ENCODE results near the gene PGRMC2. TPM values are rescaled to one million over a fixed set of nuclear protein-coding genes. Genes with fewer than 3 reads are reported as not detected.
A peak's percentile ranks its signal among the peaks of the same experiment; 100 is the strongest.

Gene PGRMC2
- total RNA-seq, 1 experiment from 2014 or later = 73.1 TPM

DNA sequence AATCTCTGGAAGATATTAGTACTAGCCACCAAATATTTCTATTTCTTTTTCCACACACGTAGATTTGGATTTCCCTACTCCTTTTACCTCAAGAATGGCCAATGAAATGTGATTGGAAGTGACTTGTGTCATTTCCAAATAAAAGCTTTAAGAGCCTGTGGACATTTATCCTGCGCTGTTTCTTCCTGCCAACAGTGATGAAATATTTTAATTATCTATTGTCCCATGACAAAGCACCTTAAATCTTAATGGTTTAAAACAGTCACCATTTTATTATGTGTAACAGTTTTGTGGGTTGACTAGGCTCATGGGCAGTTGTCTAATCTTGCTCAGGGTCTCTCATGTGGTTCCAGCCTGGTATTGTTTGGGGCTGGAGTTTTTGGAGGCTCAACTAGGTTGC, 3.5 kb upstream of the PGRMC2 start:
- Mint-ChIP-seq H3K27ac (ENCODE audit: unreplicated experiment) (no peak overlapping the region), H3K9me3 (ENCODE audit: unreplicated experiment) (no peaks in the 10 kb centered on the region), H3K4me3 (ENCODE audit: unreplicated experiment) (no peak overlapping the region), H3K36me3 (ENCODE audit: insufficient read depth, unreplicated experiment) (peaks cover 12% of the 10 kb centered on the region), H3K27me3 (ENCODE audit: insufficient read depth, unreplicated experiment) (no peaks in the 10 kb centered on the region), H3K4me1 (ENCODE audit: low read depth, unreplicated experiment) (peaks cover 22% of the 10 kb centered on the region)
- Histone ChIP-seq H3K9me3 (no peaks in the 10 kb centered on the region), H3K36me3 (ENCODE audit: control insufficient read depth, insufficient read depth, low read length) (no peaks in the 10 kb centered on the region), H3K4me3 (ENCODE audit: low read depth, low read length) (no peak overlapping the region), H3K27me3 (replicated peaks; ENCODE audit: control insufficient read depth, insufficient read depth, low read length) (no peaks in the 10 kb centered on the region), H3K4me1 (peaks cover 10% of the 10 kb centered on the region)
- no TSS peak for BruUV-seq (replicated peaks)
- POLR2A ChIA-PET = no interaction called here
- intact Hi-C loops (cut with micrococcal nuclease; ENCODE audit: unreplicated experiment) = no loop called here
- CTCF ChIA-PET = no interaction called here
- TF ChIP-seq, protein P1, sequence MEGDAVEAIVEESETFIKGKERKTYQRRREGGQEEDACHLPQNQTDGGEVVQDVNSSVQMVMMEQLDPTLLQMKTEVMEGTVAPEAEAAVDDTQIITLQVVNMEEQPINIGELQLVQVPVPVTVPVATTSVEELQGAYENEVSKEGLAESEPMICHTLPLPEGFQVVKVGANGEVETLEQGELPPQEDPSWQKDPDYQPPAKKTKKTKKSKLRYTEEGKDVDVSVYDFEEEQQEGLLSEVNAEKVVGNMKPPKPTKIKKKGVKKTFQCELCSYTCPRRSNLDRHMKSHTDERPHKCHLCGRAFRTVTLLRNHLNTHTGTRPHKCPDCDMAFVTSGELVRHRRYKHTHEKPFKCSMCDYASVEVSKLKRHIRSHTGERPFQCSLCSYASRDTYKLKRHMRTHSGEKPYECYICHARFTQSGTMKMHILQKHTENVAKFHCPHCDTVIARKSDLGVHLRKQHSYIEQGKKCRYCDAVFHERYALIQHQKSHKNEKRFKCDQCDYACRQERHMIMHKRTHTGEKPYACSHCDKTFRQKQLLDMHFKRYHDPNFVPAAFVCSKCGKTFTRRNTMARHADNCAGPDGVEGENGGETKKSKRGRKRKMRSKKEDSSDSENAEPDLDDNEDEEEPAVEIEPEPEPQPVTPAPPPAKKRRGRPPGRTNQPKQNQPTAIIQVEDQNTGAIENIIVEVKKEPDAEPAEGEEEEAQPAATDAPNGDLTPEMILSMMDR (IDR thresholded peaks at IDR 0.05; ENCODE audit: insufficient read depth in 1 of 2, low read depth in 1 of 2, low read length in 1 of 2, severe bottlenecking in 1 of 2, unreplicated experiment in 1 of 2) = no peak
- DNase-seq = no peak

DNA sequence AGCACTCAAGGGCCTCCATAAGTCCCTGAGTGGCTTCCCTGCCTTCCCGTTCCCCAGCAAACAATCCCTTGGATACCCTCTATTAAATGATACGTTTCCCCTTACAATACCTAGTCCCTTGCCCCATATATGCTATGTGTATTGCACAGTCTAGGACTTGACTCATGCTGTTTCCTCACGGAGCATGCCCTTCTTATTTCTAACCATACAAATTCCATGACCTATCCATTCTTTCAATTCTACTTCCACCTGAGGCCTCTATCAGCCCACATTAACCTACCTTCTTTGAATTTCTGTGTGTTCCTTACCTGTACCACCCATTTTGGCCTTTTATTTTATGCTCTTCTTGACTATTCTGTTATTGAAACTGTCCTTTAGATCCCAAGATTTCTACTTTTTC, 2.9 kb upstream of the PGRMC2 start:
- H3K36me3 Mint-ChIP-seq (ENCODE audit: insufficient read depth, unreplicated experiment) = peaks cover 13% of the 10 kb centered on the region
- H3K27me3 Mint-ChIP-seq (ENCODE audit: insufficient read depth, unreplicated experiment) = no peaks in the 10 kb centered on the region
- peaks cover 16% of the 10 kb centered on the region for H3K4me1 ChIP-seq
- H3K9me3 ChIP-seq = no peaks in the 10 kb centered on the region; the same call in 1 of the 2 replicates
- ChIA-PET CTCF (no interaction called here), POLR2A (no interaction called here)
- no peaks in the 10 kb centered on the region for H3K36me3 ChIP-seq (ENCODE audit: control insufficient read depth, insufficient read depth, low read length)
- DNase-seq = no peak
- intact Hi-C loops (cut with micrococcal nuclease; ENCODE audit: unreplicated experiment) = no loop called here
- TF ChIP-seq, protein P1 (IDR thresholded peaks at IDR 0.05; ENCODE audit: insufficient read depth in 1 of 2, low read depth in 1 of 2, low read length in 1 of 2, severe bottlenecking in 1 of 2, unreplicated experiment in 1 of 2) = no peak
- H3K4me3 ChIP-seq (ENCODE audit: low read depth, low read length) = no peak overlapping the region
- no peaks in the 10 kb centered on the region for H3K9me3 Mint-ChIP-seq (ENCODE audit: unreplicated experiment)
- H3K4me3 Mint-ChIP-seq (ENCODE audit: unreplicated experiment) = peak overlapping the region; percentile 15
- peak overlapping the region; percentile 27 for H3K27ac Mint-ChIP-seq (ENCODE audit: unreplicated experiment)
- no peaks in the 10 kb centered on the region for H3K27me3 ChIP-seq (replicated peaks; ENCODE audit: control insufficient read depth, insufficient read depth, low read length)
- no TSS peak for BruUV-seq (replicated peaks)
- H3K4me1 Mint-ChIP-seq (ENCODE audit: low read depth, unreplicated experiment) = peaks cover 24% of the 10 kb centered on the region

DNA sequence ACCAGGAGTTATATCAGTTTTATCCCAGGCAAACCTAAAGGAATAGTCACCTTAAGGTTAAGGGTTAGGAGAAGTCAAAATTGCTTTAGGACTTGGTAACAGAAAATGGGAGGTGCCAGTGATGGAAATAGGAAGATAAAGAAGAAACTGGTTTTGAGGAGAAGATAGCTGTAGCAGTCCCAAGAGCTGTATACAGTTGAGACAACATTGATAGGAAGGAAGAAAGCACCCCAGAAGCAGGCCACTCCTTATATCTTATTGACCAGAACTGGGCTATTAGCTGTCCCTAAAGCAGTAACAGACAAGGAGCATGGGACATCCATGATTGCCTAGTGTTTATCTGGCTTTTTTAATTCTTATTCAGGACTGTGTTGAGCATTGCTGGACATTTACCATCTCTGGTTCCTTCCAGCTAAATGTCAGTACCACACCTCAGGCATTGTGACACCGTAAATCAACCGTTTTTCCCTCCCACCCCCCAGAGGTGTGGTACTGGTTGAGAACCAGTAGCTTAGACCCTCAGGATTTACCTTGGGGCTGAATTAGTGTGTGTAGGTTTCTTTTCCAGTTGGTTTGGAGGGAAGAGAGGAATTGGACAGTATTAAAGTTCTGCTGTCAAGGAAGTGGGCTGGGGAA, 2.0 kb upstream of the PGRMC2 start:
- TF ChIP-seq, protein P1 (IDR thresholded peaks at IDR 0.05; ENCODE audit: insufficient read depth in 1 of 2, low read depth in 1 of 2, low read length in 1 of 2, severe bottlenecking in 1 of 2, unreplicated experiment in 1 of 2) = no peak
- Mint-ChIP-seq H3K36me3 (ENCODE audit: insufficient read depth, unreplicated experiment) (peaks cover 20% of the 10 kb centered on the region), H3K27me3 (ENCODE audit: insufficient read depth, unreplicated experiment) (no peaks in the 10 kb centered on the region), H3K9me3 (ENCODE audit: unreplicated experiment) (no peaks in the 10 kb centered on the region), H3K4me3 (ENCODE audit: unreplicated experiment) (peak overlapping the region; percentile 91), H3K4me1 (ENCODE audit: low read depth, unreplicated experiment) (peaks cover 29% of the 10 kb centered on the region), H3K27ac (ENCODE audit: unreplicated experiment) (peak overlapping the region; percentile 82)
- ChIA-PET CTCF (interaction anchor here (0.6 to 1.2 kb wide), 2 partner anchors 32 to 368 kb away, joined by 3 to 4 read pairs; no protein-coding TSS in a partner anchor), POLR2A (no interaction called here)
- DNase-seq = no peak
- intact Hi-C loops (cut with micrococcal nuclease; ENCODE audit: unreplicated experiment) = loop anchor here (2.0 to 10.0 kb wide), 7 partner anchors 23 to 407 kb away; partner anchors contain the start of genes ABHD18, MFSD8 and PLK4
- H3K27me3 ChIP-seq (replicated peaks; ENCODE audit: control insufficient read depth, insufficient read depth, low read length) = no peaks in the 10 kb centered on the region
- no TSS peak for BruUV-seq (replicated peaks)
- H3K9me3 ChIP-seq = no peaks in the 10 kb centered on the region; the same call in 1 of the 2 replicates
- peak overlapping the region; percentile 92 for H3K4me3 ChIP-seq (ENCODE audit: low read depth, low read length)
- peaks cover 24% of the 10 kb centered on the region for H3K4me1 ChIP-seq
- H3K36me3 ChIP-seq (ENCODE audit: control insufficient read depth, insufficient read depth, low read length) = no peaks in the 10 kb centered on the region

Data from Caco-2 (cell line).